Left ventricle myocardium inferior (tissue), 1 donor: ENCODE results near the gene KCNS3. TPM values are rescaled to one million over a fixed set of nuclear protein-coding genes. Genes with fewer than 3 reads are reported as not detected.

Experiments
- DNase-seq: peaks from one replicate; pipeline ENCODE4 v3.0.0-alpha.2; 2020
- H3K27ac ChIP-seq: fragments of 200-600 bp; replicated peaks from 2 replicates; pipeline ENCODE4 v1.8.0; 2021
- H3K27me3 ChIP-seq: fragments of 200-600 bp; 2 replicates; pipeline ENCODE4 v1.8.0; 2021; ENCODE audit warnings: low read depth
- H3K36me3 ChIP-seq: fragments of 200-600 bp; 2 replicates; pipeline ENCODE4 v1.8.0; 2021
- H3K4me1 ChIP-seq: fragments of 200-600 bp; 2 replicates; pipeline ENCODE4 v1.8.0; 2021
- H3K4me3 ChIP-seq: fragments of 200-600 bp; 2 replicates; pipeline ENCODE4 v1.8.0; 2021; ENCODE audit warnings: mild to moderate bottlenecking, moderate library complexity
- H3K9me3 ChIP-seq: fragments of 200-600 bp; replicated peaks from 2 replicates; pipeline ENCODE4 v1.8.0; 2021
- CTCF ChIP-seq: fragments of 200-600 bp; IDR thresholded peaks from 2 replicates; pipeline ENCODE4 v1.8.0; 2021; ENCODE audit warnings: antibody characterized with exemption, mild to moderate bottlenecking, borderline replicate concordance
- intact Hi-C: fragments of 100-400 bp; cut with micrococcal nuclease; formaldehyde crosslinking; loops from one replicate; pipeline ENCODE4 v1.11.0; 2022
- total RNA-seq: library from RNA; stranded (reverse); fragmentation: NEBNext Ultra II Directional; extraction: Animal tissue kit (Norgen Biotek cat#: 25700); gene quantifications from one replicate; pipeline ENCODE4 v1.2.1, GENCODE V29; 2021
- donor health status: DM: no; HTN: yes; CAD: no; lungs with severe emphysema.

Gene KCNS3
- total RNA-seq, 1 donor from 2014 or later, result 4.0 TPM

DNA sequence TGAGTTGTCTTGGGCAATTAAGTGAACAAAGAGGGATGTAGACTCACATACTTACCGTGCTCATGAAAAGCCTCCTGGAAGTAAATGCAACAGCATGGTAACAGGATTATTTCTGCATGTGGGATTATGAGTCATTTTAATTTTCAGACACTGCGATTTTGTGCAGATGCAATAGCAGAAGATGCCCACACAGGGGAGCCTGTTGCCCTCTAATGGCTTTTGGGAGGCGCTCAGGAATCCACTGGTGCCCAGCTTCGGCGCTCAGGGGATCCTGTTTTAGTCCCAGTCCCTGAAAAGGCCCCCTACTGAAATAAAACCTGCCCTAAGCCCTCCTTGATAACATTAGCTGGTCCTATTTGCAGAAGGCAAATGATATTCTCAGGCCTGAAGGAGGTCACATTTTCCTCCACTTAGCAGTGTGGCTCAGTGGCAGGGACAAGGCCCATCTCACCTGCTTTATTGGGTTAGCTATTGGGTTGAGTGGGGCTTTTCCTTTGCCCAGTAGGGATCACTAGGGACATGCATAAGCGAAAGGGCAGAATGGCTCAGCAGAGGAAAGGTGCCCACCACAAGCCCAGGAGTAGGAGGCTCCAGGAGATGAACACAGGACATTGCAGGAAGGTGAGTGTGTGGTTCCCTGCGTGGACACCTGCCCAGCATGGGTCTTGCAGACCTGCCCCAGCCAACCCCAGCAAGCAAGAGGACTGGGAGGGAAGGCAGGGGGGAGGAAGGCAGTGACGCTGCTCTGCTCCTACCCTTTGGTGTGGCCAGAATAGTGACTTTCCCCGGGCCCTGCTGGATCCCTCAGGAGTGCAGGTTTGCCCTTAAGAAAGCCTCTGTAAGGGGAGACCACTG lies 26.5 kb upstream of the KCNS3 start:
- H3K4me1 ChIP-seq, result no peaks in the 10 kb centered on the region
- intact Hi-C loops, result loop anchor here (10.0 kb wide), 2 partner anchors 323 to 523 kb away; no protein-coding TSS in a partner anchor
- peaks cover 28% of the 10 kb centered on the region for H3K27me3 ChIP-seq
- H3K9me3 ChIP-seq, result no peaks in the 10 kb centered on the region
- peak; percentile 91 for TF ChIP-seq CTCF
- peak; percentile 24 for DNase-seq
- no peak overlapping the region for H3K27ac ChIP-seq
- no peaks in the 10 kb centered on the region for H3K36me3 ChIP-seq
- no peak overlapping the region for H3K4me3 ChIP-seq

DNA sequence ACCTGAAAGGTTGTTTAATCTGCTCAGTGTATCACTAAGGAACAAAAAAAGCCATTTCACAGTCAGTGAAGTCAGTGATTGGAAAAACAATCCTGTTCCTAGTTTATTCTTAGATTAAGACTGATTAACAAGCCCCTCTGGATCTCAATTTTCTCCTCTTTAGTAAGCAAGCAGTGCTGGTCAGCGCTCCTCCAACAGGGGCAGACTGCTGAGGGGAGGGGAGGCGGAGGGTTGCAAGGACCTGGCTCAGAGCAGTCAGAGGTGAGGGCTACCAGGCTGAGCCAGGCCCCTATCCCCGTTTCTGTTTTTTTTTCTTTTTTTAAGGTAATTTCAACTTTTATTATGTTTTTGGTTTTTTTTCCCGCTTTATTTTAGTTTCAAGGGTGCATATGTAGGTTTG lies 24.7 kb upstream of the KCNS3 start:
- intact Hi-C loops, result loop anchor here (10.0 kb wide), 2 partner anchors 321 to 521 kb away; no protein-coding TSS in a partner anchor
- no peak for TF ChIP-seq CTCF
- no peaks in the 10 kb centered on the region for H3K36me3 ChIP-seq
- DNase-seq, result no peak
- peaks cover 43% of the 10 kb centered on the region for H3K27me3 ChIP-seq
- H3K9me3 ChIP-seq, result no peaks in the 10 kb centered on the region
- no peak overlapping the region for H3K27ac ChIP-seq
- no peak overlapping the region for H3K4me3 ChIP-seq
- H3K4me1 ChIP-seq, result no peaks in the 10 kb centered on the region

- DNase-seq, result no peak
- intact Hi-C loops, result loop anchor here (10.0 kb wide), 2 partner anchors 318 to 518 kb away; no protein-coding TSS in a partner anchor
- Histone ChIP-seq H3K27me3 (peaks cover 63% of the 10 kb centered on the region), H3K27ac (no peak overlapping the region), H3K4me3 (no peak overlapping the region), H3K4me1 (no peaks in the 10 kb centered on the region), H3K9me3 (no peaks in the 10 kb centered on the region), H3K36me3 (no peaks in the 10 kb centered on the region)
- TF ChIP-seq CTCF, result no peak
These were observed 21.4 kb upstream of the KCNS3 start for GRCh38 chr2:17857021-17857420.

GRCh38 chr2:17858064-17858463 lies 20.4 kb upstream of the KCNS3 start:
- TF ChIP-seq CTCF, result no peak
- Histone ChIP-seq H3K36me3 (no peaks in the 10 kb centered on the region), H3K4me3 (no peak overlapping the region), H3K27ac (no peak overlapping the region), H3K27me3 (peaks cover 59% of the 10 kb centered on the region), H3K9me3 (no peaks in the 10 kb centered on the region), H3K4me1 (no peaks in the 10 kb centered on the region)
- DNase-seq, result no peak
- intact Hi-C loops, result loop anchor here (10.0 kb wide), 2 partner anchors 317 to 517 kb away; no protein-coding TSS in a partner anchor

GRCh38 chr2:17863539-17863938 lies 14.9 kb upstream of the KCNS3 start:
- TF ChIP-seq CTCF, result no peak
- Histone ChIP-seq H3K4me3 (no peak overlapping the region), H3K9me3 (no peaks in the 10 kb centered on the region), H3K27ac (no peak overlapping the region), H3K27me3 (peaks cover 37% of the 10 kb centered on the region), H3K4me1 (no peaks in the 10 kb centered on the region), H3K36me3 (no peaks in the 10 kb centered on the region)
- intact Hi-C loops, result no loop called here
- no peak for DNase-seq
